CD4-positive, alpha-beta T cell treated with Interleukin-4 for 1 hour (primary cell): Measurements from ENCODE around the gene MYDGF.
A peak's percentile ranks its signal among the peaks of the same experiment; 100 is the strongest.
"Not testable (repeated sequence)": the region's sequence is repeated elsewhere in the genome, so short reads cannot be mapped to it uniquely, and the experiment has no call there.

Source experiments
- DNase-seq, 2 donors: peaks; one replicate each; pipeline ENCODE4 v3.0.0-alpha.2; 2020 to 2022

Gene MYDGF

GRCh38 chr19:4699826-4700692 is 29.9 kb upstream of the MYDGF start:
- no peak for DNase-seq

DNA sequence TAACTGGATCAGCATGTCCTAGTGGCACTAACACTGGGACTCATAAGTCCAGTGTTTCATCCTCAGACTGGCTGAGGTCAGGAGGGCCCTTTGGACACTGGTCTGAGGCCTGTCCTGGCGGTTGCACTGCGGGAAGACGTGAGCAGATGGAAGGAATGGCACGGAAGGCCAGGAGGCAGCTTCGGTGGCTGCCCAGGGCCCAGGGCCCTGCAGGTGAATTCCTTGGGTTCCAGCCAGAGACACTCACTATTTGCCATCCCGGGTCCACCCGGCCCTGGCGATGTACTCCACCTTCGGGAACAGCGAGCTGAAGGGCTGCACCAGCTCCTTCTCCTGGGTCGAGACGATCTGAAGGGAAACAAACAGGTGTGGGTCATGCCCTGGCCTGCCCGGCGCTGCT is 27.2 kb upstream of the MYDGF start:
- DNase-seq = no peak

GRCh38 chr19:4695224-4695731 is 25.1 kb upstream of the MYDGF start:
- no peak for DNase-seq

GRCh38 chr19:4694211-4694987 is 24.3 kb upstream of the MYDGF start:
- DNase-seq = no peak

DNA sequence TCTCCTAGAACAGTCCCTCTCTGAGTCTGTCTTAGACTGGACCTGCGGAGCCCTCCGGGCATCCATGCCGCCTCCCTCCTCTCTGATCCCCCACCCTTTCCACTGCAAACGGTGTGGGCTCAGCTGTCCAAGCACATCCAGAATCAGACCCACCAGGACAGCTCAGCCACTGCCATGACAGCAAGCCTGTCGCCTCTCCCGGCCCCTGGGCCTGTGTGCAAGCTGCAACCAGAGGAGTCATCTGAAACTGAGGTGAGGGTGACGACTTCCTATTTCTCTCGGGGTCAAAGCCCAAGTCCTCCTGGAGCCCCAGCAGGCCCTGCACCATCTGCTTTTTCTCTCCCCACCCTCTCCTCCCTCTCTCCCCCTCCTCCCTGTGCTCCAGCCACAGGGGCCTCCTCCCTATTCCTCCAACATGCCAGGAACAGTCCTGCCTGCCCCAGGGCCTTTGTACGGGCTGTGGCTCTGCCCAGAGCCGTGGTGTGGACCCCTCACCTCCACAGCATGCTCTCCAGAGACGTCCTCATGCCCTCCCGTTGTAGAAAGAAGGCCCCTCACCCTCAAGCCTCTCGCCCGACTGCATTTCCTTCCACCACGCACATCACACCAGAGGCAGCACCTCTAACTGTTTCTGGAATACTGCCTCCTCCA is 23.5 kb upstream of the MYDGF start:
- no peak for DNase-seq

GRCh38 chr19:4693078-4693350 is 22.9 kb upstream of the MYDGF start:
- DNase-seq = no peak

- no peak for DNase-seq
Observed at GRCh38 chr19:4692251-4693077, 22.3 kb upstream of the MYDGF start.

GRCh38 chr19:4691373-4691772 is 21.2 kb upstream of the MYDGF start:
- DNase-seq = no peak

- DNase-seq = no peak
Observed at GRCh38 chr19:4690361-4690760, 20.2 kb upstream of the MYDGF start.

DNA sequence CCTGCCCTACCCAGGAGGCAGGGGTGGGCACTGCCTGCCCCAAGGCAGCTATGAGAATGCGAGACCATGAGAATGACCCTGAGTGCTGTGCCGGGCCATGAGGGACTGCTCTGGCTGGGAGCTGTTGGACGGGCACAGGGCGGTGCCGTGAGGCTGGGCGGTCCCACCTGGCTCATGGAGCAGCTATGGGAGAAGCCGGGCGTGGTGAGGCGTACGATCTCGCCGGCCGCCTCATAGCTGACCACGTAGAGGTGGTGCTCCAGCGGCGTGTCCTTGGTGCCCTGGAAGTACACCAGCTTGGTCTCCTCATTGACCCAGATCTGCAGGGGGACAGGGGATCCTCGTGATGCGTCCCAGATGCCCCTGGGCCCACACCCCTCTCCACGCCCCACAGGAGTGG is 19.3 kb upstream of the MYDGF start:
- DNase-seq = no peak

DNA sequence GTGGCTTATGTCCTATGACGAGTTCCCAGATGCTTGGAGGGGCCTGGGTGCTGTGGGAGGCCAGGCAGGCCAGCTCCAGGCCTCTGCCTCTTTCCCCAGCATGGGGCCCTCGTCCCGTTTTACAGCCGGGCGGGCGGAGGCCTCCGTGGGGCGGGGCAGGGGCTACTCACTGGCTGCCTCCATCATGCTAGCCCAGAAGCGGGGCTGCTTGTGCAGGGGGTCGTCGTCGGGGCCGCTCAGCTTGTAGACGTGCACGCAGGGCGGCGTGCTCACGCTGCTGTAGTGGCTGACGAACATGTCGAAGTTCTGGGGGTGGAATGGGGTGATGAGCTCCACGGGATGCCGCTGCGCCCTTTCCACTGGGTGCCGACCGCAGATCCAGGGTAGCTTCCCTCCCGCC is 18.4 kb upstream of the MYDGF start:
- DNase-seq = no peak

- no peak for DNase-seq
Observed at GRCh38 chr19:4687396-4687795, 17.3 kb upstream of the MYDGF start.

DNA sequence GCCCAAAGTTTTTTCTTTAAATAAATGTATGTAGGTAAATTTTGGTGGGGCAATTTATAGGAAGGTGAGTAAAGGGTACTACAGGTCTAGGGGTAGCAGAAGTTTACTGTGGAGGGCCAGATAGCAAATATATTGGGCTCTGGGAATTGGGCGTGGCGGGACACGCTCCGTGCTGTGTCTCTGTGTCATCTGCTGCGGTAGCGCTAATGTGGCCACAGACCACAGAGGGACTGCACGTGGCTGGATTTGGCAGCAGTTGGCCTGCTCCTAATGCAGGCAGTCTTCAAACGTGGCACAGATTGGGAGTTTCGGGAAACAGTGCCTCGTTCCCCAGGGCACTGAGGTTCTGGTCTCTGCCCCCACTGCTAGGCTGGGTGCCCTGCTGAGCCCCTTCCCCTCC is 16.6 kb upstream of the MYDGF start:
- no peak for DNase-seq

DNA sequence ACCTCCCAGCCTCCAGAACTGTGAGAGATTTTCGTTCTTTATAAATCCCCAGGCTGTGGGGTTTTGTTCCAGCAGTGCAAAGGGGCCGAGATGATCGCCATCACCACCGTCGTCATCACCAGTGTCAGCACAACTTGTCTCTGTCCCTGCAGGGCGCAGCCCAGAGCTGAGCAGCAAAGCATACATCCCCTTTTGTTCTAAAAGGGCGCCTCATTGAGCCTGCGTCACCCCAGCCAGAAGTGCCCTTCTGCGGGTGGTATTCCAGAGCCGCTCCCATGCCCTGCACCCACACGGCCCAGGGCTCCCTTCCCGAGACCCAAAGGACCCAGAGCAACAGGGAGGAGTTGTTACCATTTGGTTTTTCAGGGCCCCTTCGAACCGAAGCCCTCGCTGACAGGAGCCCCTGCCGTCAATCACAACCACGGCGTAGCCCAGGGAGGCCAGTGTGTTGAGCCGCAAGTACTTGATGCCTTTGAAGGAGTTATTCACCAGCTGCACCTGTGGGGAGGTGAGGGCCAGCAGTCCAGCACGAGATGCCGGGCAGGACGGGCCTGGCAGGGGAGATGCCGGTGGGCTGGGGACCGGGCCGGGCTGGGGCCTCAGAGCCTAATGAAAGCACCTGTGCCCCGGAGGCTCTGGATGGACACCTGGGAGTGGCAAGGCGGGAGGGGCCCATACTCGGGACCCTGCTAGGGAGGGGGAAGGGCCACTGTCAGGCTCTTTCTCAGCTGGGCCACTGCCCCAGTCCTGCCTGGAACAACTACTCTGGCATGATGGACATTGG is 14.4 kb upstream of the MYDGF start:
- no peak for DNase-seq

DNA sequence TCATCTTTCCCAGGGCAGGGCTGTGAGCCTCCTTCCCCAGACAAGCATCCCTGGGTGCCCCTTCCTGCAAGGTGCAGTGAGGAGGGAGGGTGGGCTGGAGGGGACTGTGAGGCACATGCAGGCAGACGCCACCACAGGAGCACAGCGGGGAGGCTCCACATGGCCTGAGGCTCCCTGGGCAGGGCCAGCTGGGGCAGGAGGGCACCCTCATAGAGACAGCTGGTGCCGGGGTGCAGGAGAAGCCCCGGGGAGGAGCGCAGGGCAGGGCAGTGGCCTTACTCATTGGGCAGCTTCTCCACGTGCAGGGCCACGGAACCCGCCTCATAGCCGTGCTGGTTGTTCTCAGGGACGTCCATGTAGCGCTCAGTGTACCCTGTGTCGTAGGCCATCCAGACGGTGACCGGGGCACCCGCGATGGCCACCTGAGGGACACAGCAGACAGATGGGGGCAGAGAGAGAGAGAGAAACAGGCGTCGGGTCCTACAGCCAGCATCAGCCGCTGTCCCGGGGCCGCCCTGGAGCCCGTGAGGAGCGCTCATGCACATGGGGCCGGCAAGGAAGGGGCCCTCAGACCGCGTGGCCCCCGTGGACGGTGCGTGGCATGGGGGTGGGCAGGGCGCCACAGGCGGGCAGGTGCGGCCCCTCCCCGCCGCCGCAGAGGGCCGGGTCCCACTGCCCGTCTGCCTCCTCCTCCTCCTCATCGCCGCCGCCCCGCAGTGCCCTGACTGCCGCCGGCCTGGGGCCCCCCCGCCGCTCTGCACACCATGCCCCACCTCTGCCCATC is 12.5 kb upstream of the MYDGF start:
- DNase-seq = no peak

DNA sequence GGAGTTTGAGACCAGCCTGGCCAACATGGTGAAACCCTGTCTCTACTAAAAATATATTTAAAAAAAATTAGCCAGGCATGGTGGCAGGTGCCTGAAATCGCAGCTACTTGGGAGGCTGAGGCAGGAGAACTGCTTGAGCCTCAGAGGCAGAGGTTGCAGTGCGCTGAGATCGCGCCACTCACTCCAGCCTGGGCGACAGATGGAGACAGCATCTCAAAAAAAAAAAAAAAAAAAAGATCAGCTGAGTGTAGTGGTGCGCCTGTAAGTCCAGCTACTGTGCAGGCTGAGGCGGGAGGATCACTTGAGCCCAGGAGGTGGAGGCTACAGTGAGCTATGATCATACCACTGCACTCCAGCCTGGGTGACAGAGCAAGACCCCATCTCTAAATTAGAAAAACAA is 9.9 kb upstream of the MYDGF start:
- DNase-seq = not testable (repeated sequence)

- peak; percentile 13 for DNase-seq
Observed at GRCh38 chr19:4678881-4679790, 9.0 kb upstream of the MYDGF start.

- peak; percentile 15 to 26 for DNase-seq
Observed at GRCh38 chr19:4676955-4677731, 7.0 kb upstream of the MYDGF start.

- no peak for DNase-seq
Observed at GRCh38 chr19:4675346-4675745, 5.2 kb upstream of the MYDGF start.
